LNCAP (cell line): ENCODE results near the gene CCDC66.

Experiments used
- TF ChIP-seq, protein P1 (sequence below): fragments of 450-650 bp; IDR thresholded peaks from 2 replicates; pipeline ENCODE4 v1.5.1; 2017; ENCODE audit warnings: mild to moderate bottlenecking

Gene CCDC66

GRCh38 chr3:56612146-56612545, 55.2 kb downstream of the CCDC66 start:
- TF ChIP-seq, protein P1, sequence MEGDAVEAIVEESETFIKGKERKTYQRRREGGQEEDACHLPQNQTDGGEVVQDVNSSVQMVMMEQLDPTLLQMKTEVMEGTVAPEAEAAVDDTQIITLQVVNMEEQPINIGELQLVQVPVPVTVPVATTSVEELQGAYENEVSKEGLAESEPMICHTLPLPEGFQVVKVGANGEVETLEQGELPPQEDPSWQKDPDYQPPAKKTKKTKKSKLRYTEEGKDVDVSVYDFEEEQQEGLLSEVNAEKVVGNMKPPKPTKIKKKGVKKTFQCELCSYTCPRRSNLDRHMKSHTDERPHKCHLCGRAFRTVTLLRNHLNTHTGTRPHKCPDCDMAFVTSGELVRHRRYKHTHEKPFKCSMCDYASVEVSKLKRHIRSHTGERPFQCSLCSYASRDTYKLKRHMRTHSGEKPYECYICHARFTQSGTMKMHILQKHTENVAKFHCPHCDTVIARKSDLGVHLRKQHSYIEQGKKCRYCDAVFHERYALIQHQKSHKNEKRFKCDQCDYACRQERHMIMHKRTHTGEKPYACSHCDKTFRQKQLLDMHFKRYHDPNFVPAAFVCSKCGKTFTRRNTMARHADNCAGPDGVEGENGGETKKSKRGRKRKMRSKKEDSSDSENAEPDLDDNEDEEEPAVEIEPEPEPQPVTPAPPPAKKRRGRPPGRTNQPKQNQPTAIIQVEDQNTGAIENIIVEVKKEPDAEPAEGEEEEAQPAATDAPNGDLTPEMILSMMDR, result no peak

DNA sequence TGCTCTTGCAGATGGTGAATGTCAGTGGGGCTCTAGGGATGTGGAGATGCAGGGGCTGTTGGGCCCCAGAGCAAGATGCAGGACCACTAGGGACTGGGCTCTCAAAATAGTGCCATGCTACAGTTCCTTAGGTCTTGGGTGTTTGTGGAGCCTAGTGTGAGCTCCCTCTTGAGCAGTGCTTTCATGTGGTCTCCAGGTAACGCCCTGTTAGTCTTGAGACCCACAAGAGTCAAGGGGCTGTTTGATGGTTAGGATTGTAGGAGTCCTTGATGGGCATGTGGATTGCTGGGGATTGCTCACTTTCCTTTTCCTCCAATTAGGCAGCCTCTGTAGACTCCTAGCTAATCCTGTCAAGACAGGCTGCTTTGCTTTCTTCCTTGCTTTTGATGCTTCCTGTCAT, 56.0 kb downstream of the CCDC66 start:
- TF ChIP-seq, protein P1, result no peak

GRCh38 chr3:56616478-56617006, 59.6 kb downstream of the CCDC66 start:
- TF ChIP-seq, protein P1, result no peak

GRCh38 chr3:56620371-56620770, 63.4 kb downstream of the CCDC66 start:
- TF ChIP-seq, protein P1, result no peak

DNA sequence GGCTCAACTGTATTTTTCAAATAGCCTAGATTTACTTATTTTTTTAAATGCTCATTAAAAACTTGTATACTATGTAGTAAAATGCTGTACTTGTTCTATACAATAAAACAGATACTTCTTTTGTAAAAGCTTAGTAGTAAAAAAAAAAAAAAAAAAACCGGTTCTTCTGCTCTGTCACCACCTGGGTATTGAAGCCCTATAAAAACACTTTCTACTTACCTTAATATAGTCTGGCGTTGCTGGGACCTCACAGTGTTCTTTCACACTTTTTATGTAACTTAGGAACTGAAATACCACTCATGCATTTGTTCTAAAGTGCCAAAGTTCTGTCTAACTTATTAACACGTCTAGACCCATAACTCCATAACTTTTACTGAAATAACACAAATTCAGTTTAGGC, 64.7 kb downstream of the CCDC66 start:
- TF ChIP-seq, protein P1, result no peak

DNA sequence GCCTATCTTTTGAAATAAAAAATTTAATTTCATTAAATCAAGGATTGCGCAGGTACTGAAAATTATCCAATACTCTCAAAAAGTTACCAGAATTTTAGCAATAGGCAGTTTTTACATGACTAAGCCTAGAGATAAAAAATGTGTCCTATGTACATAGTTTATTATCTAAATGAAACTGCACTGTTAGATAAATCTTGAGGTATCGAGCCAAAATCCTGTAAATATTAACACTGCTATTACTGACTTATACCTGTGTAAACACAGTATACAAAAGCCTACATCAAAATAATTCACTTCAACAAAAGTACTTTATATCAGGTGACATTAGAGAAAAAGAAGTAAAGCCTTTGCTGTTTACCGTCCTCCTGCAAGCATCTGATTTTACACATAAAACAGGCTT, 65.4 kb downstream of the CCDC66 start:
- TF ChIP-seq, protein P1, result no peak

- TF ChIP-seq, protein P1, result no peak
Measured at GRCh38 chr3:56624725-56625124, 67.8 kb downstream of the CCDC66 start.

GRCh38 chr3:56629047-56629446, 72.1 kb downstream of the CCDC66 start:
- TF ChIP-seq, protein P1, result no peak
